ENCODE data around the gene CCDC116. TPM values are rescaled to one million over a fixed set of nuclear protein-coding genes. Genes with fewer than 3 reads are reported as not detected.

CCDC116 gene
- total and polyA plus RNA-seq, 4 donors = 0.37 to 0.74 (median 0.72) TPM

- WGBS, 2 donors = 92% methylated on average over 24 of the region's 24 CpGs
- no peak for ATAC-seq (ENCODE audit: insufficient read depth, low FRiP score)
- H3K27ac ChIP-seq (ENCODE audit: low read depth in 1 of 2, low read length in 1 of 2) = no peak overlapping the region
Measured at GRCh38 chr22:21681566-21682370, 49.2 kb downstream of the CCDC116 start.

GRCh38 chr22:21682385-21683175 is 50.0 kb downstream of the CCDC116 start:
- ATAC-seq (ENCODE audit: insufficient read depth, low FRiP score) = no peak
- WGBS, 2 donors = 94 to 97% methylated on average over 20 of the region's 20 CpGs
- H3K36me3 ChIP-seq (ENCODE audit: control insufficient read depth in 4 of 4, insufficient read depth in 4 of 4, low read length in 4 of 4) = peaks cover 0 to 60% (median 7%) of the 10 kb centered on the region in 4 donors
- no peak for TF ChIP-seq CTCF (IDR thresholded peaks at IDR 0.05; ENCODE audit: control extremely low read depth, extremely low read depth)
- DNase-seq = no peak
- H3K27ac ChIP-seq (ENCODE audit: low read depth in 1 of 2, low read length in 1 of 2) = no peak overlapping the region
- H3K27me3 ChIP-seq (ENCODE audit: control insufficient read depth in 3 of 3, insufficient read depth in 3 of 3, low read length in 2 of 3) = no peaks in the 10 kb centered on the region
- H3K4me3 ChIP-seq = no peak overlapping the region
- no peaks in the 10 kb centered on the region for H3K9me3 ChIP-seq (ENCODE audit: control insufficient read depth in 4 of 4, insufficient read depth in 3 of 4, low read length in 3 of 4)
- H3K4me1 ChIP-seq (ENCODE audit: control insufficient read depth in 5 of 5, insufficient read depth in 5 of 5, low read length in 5 of 5) = no peaks in the 10 kb centered on the region
- H3K9ac ChIP-seq (ENCODE audit: insufficient read depth in 1 of 2, low read length in 2 of 2) = no peak overlapping the region

More at GRCh38 chr22:21681566-21682370, 49.2 kb downstream of the CCDC116 start:
- no peaks in the 10 kb centered on the region for H3K27me3 ChIP-seq (ENCODE audit: control insufficient read depth in 3 of 3, insufficient read depth in 3 of 3, low read length in 2 of 3)
- no peaks in the 10 kb centered on the region for H3K9me3 ChIP-seq (ENCODE audit: control insufficient read depth in 4 of 4, insufficient read depth in 3 of 4, low read length in 3 of 4)
- H3K9ac ChIP-seq (ENCODE audit: insufficient read depth in 1 of 2, low read length in 2 of 2) = no peak overlapping the region
- H3K36me3 ChIP-seq (ENCODE audit: control insufficient read depth in 4 of 4, insufficient read depth in 4 of 4, low read length in 4 of 4) = peaks cover 0 to 56% (median 7%) of the 10 kb centered on the region in 4 donors
- no peak for DNase-seq
- no peaks in the 10 kb centered on the region for H3K4me1 ChIP-seq (ENCODE audit: control insufficient read depth in 5 of 5, insufficient read depth in 5 of 5, low read length in 5 of 5)
- H3K4me3 ChIP-seq = no peak overlapping the region
- no peak for TF ChIP-seq CTCF (IDR thresholded peaks at IDR 0.05; ENCODE audit: control extremely low read depth, extremely low read depth)

- Histone ChIP-seq H3K4me1 (ENCODE audit: control insufficient read depth in 5 of 5, insufficient read depth in 5 of 5, low read length in 5 of 5) (no peaks in the 10 kb centered on the region), H3K27ac (ENCODE audit: low read depth in 1 of 2, low read length in 1 of 2) (no peak overlapping the region), H3K4me3 (no peak overlapping the region), H3K36me3 (ENCODE audit: control insufficient read depth in 4 of 4, insufficient read depth in 4 of 4, low read length in 4 of 4) (peaks cover 0 to 64% (median 11%) of the 10 kb centered on the region in 4 donors), H3K27me3 (ENCODE audit: control insufficient read depth in 3 of 3, insufficient read depth in 3 of 3, low read length in 2 of 3) (no peaks in the 10 kb centered on the region), H3K9me3 (ENCODE audit: control insufficient read depth in 4 of 4, insufficient read depth in 3 of 4, low read length in 3 of 4) (no peaks in the 10 kb centered on the region), H3K9ac (ENCODE audit: insufficient read depth in 1 of 2, low read length in 2 of 2) (no peak overlapping the region)
- no peak for DNase-seq
- 93 to 94% methylated on average over 7 of the region's 7 CpGs for WGBS, 2 donors
- ATAC-seq (ENCODE audit: insufficient read depth, low FRiP score) = no peak
- TF ChIP-seq CTCF (IDR thresholded peaks at IDR 0.05; ENCODE audit: control extremely low read depth, extremely low read depth) = no peak
Measured at GRCh38 chr22:21683401-21683811, 50.8 kb downstream of the CCDC116 start.
